ENCODE results near the gene PDE5A. TPM values are rescaled to one million over a fixed set of nuclear protein-coding genes. Genes with fewer than 3 reads are reported as not detected.

Gene PDE5A
- total and polyA plus RNA-seq, 2 experiments from 2014 or later: 9.7 to 35.8 TPM

- TF ChIP-seq CTCF (IDR thresholded peaks at IDR 0.05; ENCODE audit: poor library complexity): no peak
- TF ChIP-seq EZH2phosphoT487 (IDR thresholded peaks at IDR 0.05; ENCODE audit: low read depth, severe bottlenecking, unreplicated experiment): no peak
- TF ChIP-seq EZH2 (IDR thresholded peaks at IDR 0.05; ENCODE audit: borderline replicate concordance): no peak
- Histone ChIP-seq H3K79me2 (no peaks in the 10 kb centered on the region), H3K4me3 (no peak overlapping the region), H3K27me3 (no peaks in the 10 kb centered on the region), H3K4me1 (ENCODE audit: insufficient read depth) (peaks cover 7% of the 10 kb centered on the region), H3K4me2 (no peak overlapping the region), H3K9me3 (ENCODE audit: low read depth) (no peaks in the 10 kb centered on the region), H3K9me2 (replicated peaks; ENCODE audit: insufficient read depth) (no peaks in the 10 kb centered on the region), H2AFZ (no peak overlapping the region), H3K36me3 (replicated peaks; ENCODE audit: insufficient read depth, low read depth) (no peaks in the 10 kb centered on the region), H3K27ac (peak overlapping the region; percentile 70), H4K20me1 (ENCODE audit: insufficient read depth, poor library complexity, severe bottlenecking) (no peaks in the 10 kb centered on the region)
- DNase-seq (ENCODE audit: low spot score): peak; percentile 46
- 76% methylated on average over 5 of the region's 5 CpGs for WGBS (ENCODE audit: low lambda C conversion rate, missing lambda C conversion rate)
Observed at GRCh38 chr4:119646347-119647071, 17.9 kb upstream of the PDE5A start.

- TF ChIP-seq EZH2phosphoT487 (IDR thresholded peaks at IDR 0.05; ENCODE audit: low read depth, severe bottlenecking, unreplicated experiment) (no peak), EZH2 (IDR thresholded peaks at IDR 0.05; ENCODE audit: borderline replicate concordance) (no peak), CTCF (IDR thresholded peaks at IDR 0.05; ENCODE audit: poor library complexity) (no peak)
- no peaks in the 10 kb centered on the region for H3K79me2 ChIP-seq
- WGBS (ENCODE audit: low lambda C conversion rate, missing lambda C conversion rate): 76% methylated on average over 6 of the region's 6 CpGs
Observed at GRCh38 chr4:119643306-119644042, 14.9 kb upstream of the PDE5A start.

GRCh38 chr4:119641765-119642164 is 13.2 kb upstream of the PDE5A start:
- H3K27me3 ChIP-seq: no peaks in the 10 kb centered on the region
- H3K4me1 ChIP-seq (ENCODE audit: insufficient read depth): peaks cover 7% of the 10 kb centered on the region
- H3K79me2 ChIP-seq: no peaks in the 10 kb centered on the region
- H3K9me3 ChIP-seq (ENCODE audit: low read depth): no peaks in the 10 kb centered on the region
- no peak overlapping the region for H2AFZ ChIP-seq
- DNase-seq (ENCODE audit: low spot score): no peak
- H3K4me2 ChIP-seq: no peak overlapping the region
- no peaks in the 10 kb centered on the region for H3K36me3 ChIP-seq (replicated peaks; ENCODE audit: insufficient read depth, low read depth)
- no peak overlapping the region for H3K4me3 ChIP-seq
- TF ChIP-seq EZH2 (IDR thresholded peaks at IDR 0.05; ENCODE audit: borderline replicate concordance) (no peak), CTCF (IDR thresholded peaks at IDR 0.05; ENCODE audit: poor library complexity) (no peak), EZH2phosphoT487 (IDR thresholded peaks at IDR 0.05; ENCODE audit: low read depth, severe bottlenecking, unreplicated experiment) (no peak)
- no peaks in the 10 kb centered on the region for H4K20me1 ChIP-seq (ENCODE audit: insufficient read depth, poor library complexity, severe bottlenecking)
- no peak overlapping the region for H3K27ac ChIP-seq
- H3K9me2 ChIP-seq (replicated peaks; ENCODE audit: insufficient read depth): no peaks in the 10 kb centered on the region

More at GRCh38 chr4:119643306-119644042, 14.9 kb upstream of the PDE5A start:
- Histone ChIP-seq H2AFZ (no peak overlapping the region), H4K20me1 (ENCODE audit: insufficient read depth, poor library complexity, severe bottlenecking) (no peaks in the 10 kb centered on the region), H3K9me3 (ENCODE audit: low read depth) (no peaks in the 10 kb centered on the region), H3K27ac (peak overlapping the region; percentile 74), H3K36me3 (replicated peaks; ENCODE audit: insufficient read depth, low read depth) (no peaks in the 10 kb centered on the region), H3K9me2 (replicated peaks; ENCODE audit: insufficient read depth) (no peaks in the 10 kb centered on the region), H3K4me3 (no peak overlapping the region), H3K4me2 (no peak overlapping the region), H3K27me3 (no peaks in the 10 kb centered on the region), H3K4me1 (ENCODE audit: insufficient read depth) (peaks cover 7% of the 10 kb centered on the region)
- peak; percentile 59 for DNase-seq (ENCODE audit: low spot score)
